ENCODE data around the gene SBK2.
"Not testable (repeated sequence)": the region's sequence is repeated elsewhere in the genome, so short reads cannot be mapped to it uniquely, and the experiment has no call there.

Gene SBK2

GRCh38 chr19:55536951-55537740, at the start of gene SBK2:
TSS of gene SBK2 (minus strand) at chr19:55537133. CDS start at chr19:55536294, 839 bp downstream.
- no peak for DNase-seq (ENCODE audit: low read depth)

DNA sequence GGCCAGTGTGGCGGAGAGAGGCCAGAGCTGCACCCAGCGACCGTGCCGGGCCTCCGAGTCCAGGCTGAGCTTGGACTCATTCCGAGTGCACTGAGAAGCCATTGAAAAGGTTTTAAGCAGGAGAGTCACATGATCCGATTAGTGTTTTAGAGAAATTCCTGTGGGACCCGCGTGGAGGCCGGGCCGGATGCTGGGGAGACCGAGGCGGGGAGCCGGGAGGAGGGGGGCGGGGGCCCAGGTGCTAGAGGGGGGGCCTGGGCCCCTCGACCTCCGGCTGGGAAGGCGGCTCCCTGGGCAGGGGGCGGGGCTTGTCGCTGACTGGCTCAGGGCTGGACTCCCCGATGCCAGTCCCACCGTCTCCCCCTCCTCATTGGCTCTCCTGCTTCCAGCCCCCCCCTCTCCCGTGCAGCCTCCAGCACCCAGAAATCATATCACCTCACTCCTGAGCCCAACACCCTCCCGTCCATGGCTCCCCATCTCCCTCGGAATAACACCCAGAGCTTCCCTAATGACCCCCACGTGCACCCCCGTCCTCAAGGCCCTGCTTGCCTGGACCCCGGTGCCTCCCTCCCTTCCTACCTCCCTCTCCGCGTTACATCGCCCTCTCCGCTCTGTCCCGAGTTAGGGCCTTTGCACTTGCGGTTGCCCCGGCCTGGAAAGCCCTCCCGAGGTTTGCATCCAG, 48.9 kb upstream of the SBK2 start:
- no peak for DNase-seq (ENCODE audit: low read depth)

DNA sequence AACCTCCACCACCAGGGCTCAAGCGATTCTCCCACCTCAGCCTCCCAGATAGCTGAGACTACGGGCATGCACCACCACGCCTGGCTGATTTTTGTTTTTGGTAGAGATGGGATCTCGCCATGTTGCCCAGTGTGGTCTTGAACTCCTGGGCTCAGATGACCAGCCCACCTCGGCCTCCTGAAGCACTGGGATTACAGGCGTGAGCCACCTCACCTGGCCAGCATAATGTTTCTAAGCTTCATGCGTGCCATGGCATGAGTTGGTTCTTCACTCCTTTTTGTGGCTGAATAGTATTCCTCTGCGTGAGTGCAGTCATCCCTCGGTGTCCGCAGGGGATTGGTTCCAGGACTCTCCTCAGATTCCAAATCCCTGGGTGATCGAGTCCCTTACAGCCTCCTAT, 47.9 kb upstream of the SBK2 start:
- DNase-seq (ENCODE audit: low read depth) = no peak

GRCh38 chr19:55583897-55584296, 47.0 kb upstream of the SBK2 start:
- not testable (repeated sequence) for DNase-seq (ENCODE audit: low read depth)

- DNase-seq (ENCODE audit: low read depth) = not testable (repeated sequence)
These were observed 45.4 kb upstream of the SBK2 start for GRCh38 chr19:55582284-55582683.

- no peak for DNase-seq (ENCODE audit: low read depth)
These were observed 44.9 kb upstream of the SBK2 start for GRCh38 chr19:55581823-55582223.

- DNase-seq (ENCODE audit: low read depth) = no peak
These were observed 44.4 kb upstream of the SBK2 start for GRCh38 chr19:55581145-55581822.

GRCh38 chr19:55580628-55581144, 43.8 kb upstream of the SBK2 start, which contains the start of gene ZNF579:
TSS of gene ZNF579 (minus strand) at chr19:55580848. CDS start at chr19:55579639, 1,209 bp downstream.
- peak; percentile 43 for DNase-seq (ENCODE audit: low read depth)

- DNase-seq (ENCODE audit: low read depth) = no peak
These were observed 43.1 kb upstream of the SBK2 start for GRCh38 chr19:55579766-55580621.

- DNase-seq (ENCODE audit: low read depth) = no peak
These were observed 42.1 kb upstream of the SBK2 start for GRCh38 chr19:55578761-55579747.

DNA sequence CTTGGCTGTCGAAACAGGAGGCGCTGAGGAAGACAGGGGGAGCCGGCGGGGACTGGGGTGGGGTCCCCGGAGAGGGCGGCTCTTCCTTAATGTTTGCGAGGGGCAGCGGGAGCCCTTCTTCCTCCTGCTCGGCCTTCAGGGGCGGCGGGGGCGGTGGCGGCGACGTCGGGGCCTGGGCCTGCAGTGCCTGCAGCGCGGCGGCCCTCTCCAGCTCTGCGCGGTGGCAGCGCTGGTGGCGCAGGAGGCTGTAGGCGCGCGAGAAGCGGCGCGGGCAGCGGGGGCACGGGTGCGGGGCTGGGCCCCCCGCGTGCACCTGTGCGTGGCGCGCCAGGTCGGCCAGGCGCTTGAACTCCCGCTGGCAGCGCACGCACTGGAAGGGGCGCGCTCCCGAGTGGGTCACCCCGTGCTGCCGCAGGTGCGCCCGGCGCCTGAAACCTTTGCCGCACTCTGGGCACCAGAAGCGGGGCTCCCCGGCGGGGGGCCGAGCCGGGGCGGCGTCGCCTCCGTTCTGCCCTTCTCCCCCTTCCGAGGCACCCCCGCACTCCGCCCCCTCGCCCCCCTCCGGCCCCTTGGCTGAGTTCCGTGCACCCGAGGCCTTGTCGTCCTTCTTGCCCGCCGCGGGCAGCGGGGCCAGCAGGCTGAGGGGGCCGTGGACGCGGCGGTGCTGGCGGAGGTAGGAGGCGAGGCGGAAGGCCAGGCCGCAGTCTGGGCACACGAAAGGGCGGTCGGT, 41.3 kb upstream of the SBK2 start:
- no peak for DNase-seq (ENCODE audit: low read depth)

DNA sequence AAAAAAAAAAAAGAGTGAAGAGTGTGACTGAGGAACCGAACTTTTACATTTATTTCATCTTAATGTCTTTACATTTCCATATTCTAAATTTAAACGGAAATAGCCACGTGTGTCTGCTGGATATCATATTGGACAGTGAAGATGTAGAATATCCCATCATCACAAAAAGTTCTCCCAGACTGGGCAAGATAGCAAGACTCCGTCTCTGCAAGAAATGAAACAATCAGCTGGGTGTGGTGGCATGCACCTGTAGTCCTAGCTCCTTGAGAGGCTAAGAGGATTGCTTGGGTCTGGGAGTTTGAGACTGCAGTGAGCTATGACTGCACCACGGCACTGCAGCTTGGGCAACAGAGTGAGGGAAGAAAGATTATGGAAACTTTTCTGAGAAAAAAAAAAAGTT, 39.8 kb upstream of the SBK2 start:
- no peak for DNase-seq (ENCODE audit: low read depth)

GRCh38 chr19:55573929-55574328, 37.0 kb upstream of the SBK2 start:
- not testable (repeated sequence) for DNase-seq (ENCODE audit: low read depth)

DNA sequence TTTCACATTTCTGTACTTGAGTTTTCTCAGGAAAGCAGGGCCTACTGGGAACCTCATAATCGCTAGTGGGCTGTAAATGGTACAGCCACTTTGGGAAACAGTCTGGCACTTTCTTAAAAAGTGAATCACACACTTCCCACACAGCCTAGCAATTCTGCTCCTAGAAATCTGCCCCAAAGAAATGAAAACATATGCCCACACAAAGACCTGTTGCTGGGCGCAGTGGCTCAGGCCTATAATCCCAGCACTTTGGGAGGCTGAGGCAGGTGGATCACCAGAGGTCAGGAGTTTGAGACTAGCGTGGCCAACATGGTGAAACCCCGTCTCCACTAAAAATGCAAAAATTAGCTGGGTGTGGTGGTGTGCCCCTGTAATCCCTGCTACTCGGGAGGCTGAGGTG, 32.5 kb upstream of the SBK2 start:
- not testable (repeated sequence) for DNase-seq (ENCODE audit: low read depth)

DNA sequence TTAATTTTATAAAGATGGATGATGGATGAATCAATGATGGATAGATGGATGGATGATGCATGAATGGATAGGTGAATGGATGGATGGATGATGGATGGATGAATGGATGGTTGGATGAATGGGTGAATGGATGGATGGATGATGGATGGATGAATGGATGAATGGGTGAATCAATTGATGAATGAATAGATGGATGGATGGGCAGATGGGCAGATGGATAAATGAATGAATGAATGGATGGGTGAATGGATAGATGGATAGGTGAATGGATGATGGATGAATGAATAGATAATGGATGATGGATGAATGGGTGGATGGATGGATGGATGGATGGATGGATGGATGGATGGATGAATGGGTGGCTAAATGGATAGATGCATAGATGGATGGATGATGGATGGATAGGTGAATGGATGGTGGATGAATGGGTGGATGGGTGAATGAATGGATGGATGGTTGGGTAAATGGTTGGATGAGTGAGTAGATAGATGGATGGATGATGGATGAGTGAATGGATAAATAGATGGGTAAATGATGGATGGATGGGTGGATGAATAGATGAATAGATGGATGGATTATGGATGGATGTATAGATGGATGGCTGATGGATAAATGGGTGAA, 30.9 kb upstream of the SBK2 start:
- DNase-seq (ENCODE audit: low read depth) = no peak

- DNase-seq (ENCODE audit: low read depth) = no peak
These were observed 29.9 kb upstream of the SBK2 start for GRCh38 chr19:55566823-55567222.

GRCh38 chr19:55563261-55563690, 26.3 kb upstream of the SBK2 start:
- DNase-seq (ENCODE audit: low read depth) = no peak

DNA sequence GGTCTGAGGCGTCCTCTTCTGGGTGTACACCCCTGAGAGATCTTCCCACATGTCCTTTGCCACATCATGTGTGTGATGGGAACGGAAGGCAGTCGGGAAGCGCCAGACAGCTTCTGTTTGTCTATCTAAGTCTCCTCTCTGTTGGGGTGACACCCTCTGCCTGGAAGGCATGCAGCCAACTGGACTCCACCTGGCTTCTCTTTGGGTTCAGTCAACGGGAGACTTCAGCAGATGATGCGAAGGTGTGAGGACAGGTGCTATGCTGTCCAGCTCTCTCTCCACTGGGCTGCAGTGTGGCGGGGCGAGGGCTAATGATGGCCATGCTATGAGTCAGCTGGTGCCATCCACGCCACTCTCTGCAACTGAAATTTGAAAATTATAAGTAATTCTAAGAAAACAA, 22.8 kb upstream of the SBK2 start:
- DNase-seq (ENCODE audit: low read depth) = no peak

DNA sequence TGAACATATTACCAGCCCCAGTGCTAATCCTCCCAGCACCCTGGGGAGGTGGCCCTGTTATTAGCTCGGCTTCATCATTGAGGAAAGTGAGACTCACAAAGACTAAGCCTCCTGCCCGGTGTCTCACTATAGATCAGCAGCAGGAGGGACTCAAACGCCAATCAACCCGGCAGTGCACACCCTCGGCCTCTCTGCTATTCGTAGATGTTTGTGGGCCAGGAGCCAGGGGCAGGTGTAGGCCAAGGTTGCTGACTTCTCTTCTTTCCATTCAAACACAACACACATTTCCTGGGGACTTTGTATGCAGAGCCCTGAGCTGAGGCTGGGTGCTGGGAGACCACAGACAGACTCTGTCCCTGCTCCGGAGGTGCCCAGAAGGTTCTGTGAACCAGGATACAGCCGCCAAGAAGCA, 17.8 kb upstream of the SBK2 start:
- DNase-seq (ENCODE audit: low read depth) = no peak
